ENCODE measurements around the gene TLK2. TPM values are rescaled to one million over a fixed set of nuclear protein-coding genes. Genes with fewer than 3 reads are reported as not detected.

The TLK2 gene
- polyA plus RNA-seq, 1 donor from 2014 or later, result 63.9 TPM

DNA sequence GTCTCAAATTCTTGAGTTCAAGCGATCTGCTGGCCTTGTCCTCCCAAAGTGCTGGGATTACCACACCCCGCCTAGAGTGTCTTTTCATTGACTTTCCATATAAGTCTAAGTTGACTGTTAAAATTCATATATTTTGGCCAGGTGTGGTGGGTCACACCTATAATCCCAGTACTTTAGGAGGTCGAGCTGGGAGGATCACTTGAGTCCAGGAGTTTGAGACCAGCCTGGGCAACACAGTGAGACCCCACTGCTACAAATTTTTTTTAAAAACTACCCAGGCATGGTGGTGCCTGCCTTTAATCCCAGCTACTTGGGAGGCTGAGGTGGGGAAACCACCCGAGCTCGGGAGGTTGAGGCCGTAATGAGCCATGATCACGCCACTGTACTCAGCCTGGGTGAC is 127.0 kb downstream of the TLK2 start:
- Histone ChIP-seq H3K36me3 (ENCODE audit: insufficient read depth, low read length) (peaks cover 7% of the 10 kb centered on the region), H3K27me3 (ENCODE audit: insufficient read depth, low read depth, low read length) (no peaks in the 10 kb centered on the region), H3K79me2 (replicated peaks; ENCODE audit: insufficient read depth, low read length) (no peaks in the 10 kb centered on the region), H2AFZ (ENCODE audit: low read depth, low read length) (no peak overlapping the region), H3K9me3 (ENCODE audit: low read length) (no peaks in the 10 kb centered on the region), H3F3A (ENCODE audit: insufficient read depth, low read length, poor library complexity, severe bottlenecking) (no peaks in the 10 kb centered on the region), H3K27ac (ENCODE audit: low read length) (no peak overlapping the region), H3K4me3 (ENCODE audit: low read length) (no peak overlapping the region), H3K4me2 (ENCODE audit: low read length) (no peak overlapping the region), H4K20me1 (ENCODE audit: insufficient read depth) (no peaks in the 10 kb centered on the region), H3K9ac (ENCODE audit: low read length) (no peak overlapping the region), H3K9me2 (ENCODE audit: insufficient read depth, low read length) (no peaks in the 10 kb centered on the region)
- TF ChIP-seq TAF1 (IDR thresholded peaks at IDR 0.05; ENCODE audit: low read depth) (no peak), EZH2 (IDR thresholded peaks at IDR 0.05; ENCODE audit: borderline replicate concordance, insufficient read depth, low read length, poor library complexity, severe bottlenecking) (no peak), RAD21 (conservative IDR thresholded peaks at IDR 0.05) (no peak), EP300 (conservative IDR thresholded peaks at IDR 0.05; ENCODE audit: poor library complexity, severe bottlenecking) (no peak), MXI1 (conservative IDR thresholded peaks at IDR 0.05; ENCODE audit: poor library complexity, severe bottlenecking) (no peak), POLR2AphosphoS5 (IDR thresholded peaks at IDR 0.05) (no peak), SMC3 (conservative IDR thresholded peaks at IDR 0.05; ENCODE audit: poor library complexity) (no peak)
- TF ChIP-seq, protein P1, sequence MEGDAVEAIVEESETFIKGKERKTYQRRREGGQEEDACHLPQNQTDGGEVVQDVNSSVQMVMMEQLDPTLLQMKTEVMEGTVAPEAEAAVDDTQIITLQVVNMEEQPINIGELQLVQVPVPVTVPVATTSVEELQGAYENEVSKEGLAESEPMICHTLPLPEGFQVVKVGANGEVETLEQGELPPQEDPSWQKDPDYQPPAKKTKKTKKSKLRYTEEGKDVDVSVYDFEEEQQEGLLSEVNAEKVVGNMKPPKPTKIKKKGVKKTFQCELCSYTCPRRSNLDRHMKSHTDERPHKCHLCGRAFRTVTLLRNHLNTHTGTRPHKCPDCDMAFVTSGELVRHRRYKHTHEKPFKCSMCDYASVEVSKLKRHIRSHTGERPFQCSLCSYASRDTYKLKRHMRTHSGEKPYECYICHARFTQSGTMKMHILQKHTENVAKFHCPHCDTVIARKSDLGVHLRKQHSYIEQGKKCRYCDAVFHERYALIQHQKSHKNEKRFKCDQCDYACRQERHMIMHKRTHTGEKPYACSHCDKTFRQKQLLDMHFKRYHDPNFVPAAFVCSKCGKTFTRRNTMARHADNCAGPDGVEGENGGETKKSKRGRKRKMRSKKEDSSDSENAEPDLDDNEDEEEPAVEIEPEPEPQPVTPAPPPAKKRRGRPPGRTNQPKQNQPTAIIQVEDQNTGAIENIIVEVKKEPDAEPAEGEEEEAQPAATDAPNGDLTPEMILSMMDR (IDR thresholded peaks at IDR 0.05; ENCODE audit: poor library complexity, severe bottlenecking), result no peak
- TF ChIP-seq, protein P2, sequence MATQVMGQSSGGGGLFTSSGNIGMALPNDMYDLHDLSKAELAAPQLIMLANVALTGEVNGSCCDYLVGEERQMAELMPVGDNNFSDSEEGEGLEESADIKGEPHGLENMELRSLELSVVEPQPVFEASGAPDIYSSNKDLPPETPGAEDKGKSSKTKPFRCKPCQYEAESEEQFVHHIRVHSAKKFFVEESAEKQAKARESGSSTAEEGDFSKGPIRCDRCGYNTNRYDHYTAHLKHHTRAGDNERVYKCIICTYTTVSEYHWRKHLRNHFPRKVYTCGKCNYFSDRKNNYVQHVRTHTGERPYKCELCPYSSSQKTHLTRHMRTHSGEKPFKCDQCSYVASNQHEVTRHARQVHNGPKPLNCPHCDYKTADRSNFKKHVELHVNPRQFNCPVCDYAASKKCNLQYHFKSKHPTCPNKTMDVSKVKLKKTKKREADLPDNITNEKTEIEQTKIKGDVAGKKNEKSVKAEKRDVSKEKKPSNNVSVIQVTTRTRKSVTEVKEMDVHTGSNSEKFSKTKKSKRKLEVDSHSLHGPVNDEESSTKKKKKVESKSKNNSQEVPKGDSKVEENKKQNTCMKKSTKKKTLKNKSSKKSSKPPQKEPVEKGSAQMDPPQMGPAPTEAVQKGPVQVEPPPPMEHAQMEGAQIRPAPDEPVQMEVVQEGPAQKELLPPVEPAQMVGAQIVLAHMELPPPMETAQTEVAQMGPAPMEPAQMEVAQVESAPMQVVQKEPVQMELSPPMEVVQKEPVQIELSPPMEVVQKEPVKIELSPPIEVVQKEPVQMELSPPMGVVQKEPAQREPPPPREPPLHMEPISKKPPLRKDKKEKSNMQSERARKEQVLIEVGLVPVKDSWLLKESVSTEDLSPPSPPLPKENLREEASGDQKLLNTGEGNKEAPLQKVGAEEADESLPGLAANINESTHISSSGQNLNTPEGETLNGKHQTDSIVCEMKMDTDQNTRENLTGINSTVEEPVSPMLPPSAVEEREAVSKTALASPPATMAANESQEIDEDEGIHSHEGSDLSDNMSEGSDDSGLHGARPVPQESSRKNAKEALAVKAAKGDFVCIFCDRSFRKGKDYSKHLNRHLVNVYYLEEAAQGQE (IDR thresholded peaks at IDR 0.05; ENCODE audit: borderline replicate concordance), result no peak

DNA sequence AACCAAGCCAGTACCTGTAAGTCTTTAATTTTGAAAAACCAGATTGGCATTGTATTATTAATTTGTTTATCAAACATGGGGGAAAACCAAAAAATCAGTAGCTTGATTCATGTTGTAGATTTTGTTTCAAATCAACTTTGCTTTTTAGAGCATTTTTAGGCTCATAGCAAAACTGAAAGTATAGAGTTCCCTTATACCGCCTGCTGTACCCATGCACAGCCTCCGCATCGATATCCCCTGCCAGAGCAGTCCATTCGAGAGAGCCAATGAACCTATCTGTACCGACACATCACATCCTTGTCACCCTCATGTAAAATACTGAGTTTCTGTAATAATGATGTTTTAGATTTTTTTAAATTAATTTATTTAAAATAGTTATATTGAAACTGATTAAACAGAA is 132.7 kb downstream of the TLK2 start:
- Histone ChIP-seq H3K79me2 (replicated peaks; ENCODE audit: insufficient read depth, low read length) (no peaks in the 10 kb centered on the region), H3K27ac (ENCODE audit: low read length) (no peak overlapping the region), H3K9ac (ENCODE audit: low read length) (no peak overlapping the region), H2AFZ (ENCODE audit: low read depth, low read length) (no peak overlapping the region), H3K9me3 (ENCODE audit: low read length) (no peaks in the 10 kb centered on the region), H3K4me2 (ENCODE audit: low read length) (no peak overlapping the region), H3K27me3 (ENCODE audit: insufficient read depth, low read depth, low read length) (no peaks in the 10 kb centered on the region), H3K9me2 (ENCODE audit: insufficient read depth, low read length) (no peaks in the 10 kb centered on the region), H3K36me3 (ENCODE audit: insufficient read depth, low read length) (peaks cover 4% of the 10 kb centered on the region), H3K4me3 (ENCODE audit: low read length) (no peak overlapping the region), H3F3A (ENCODE audit: insufficient read depth, low read length, poor library complexity, severe bottlenecking) (no peaks in the 10 kb centered on the region), H4K20me1 (ENCODE audit: insufficient read depth) (no peaks in the 10 kb centered on the region)
- TF ChIP-seq EP300 (conservative IDR thresholded peaks at IDR 0.05; ENCODE audit: poor library complexity, severe bottlenecking), result no peak
- TF ChIP-seq POLR2AphosphoS5 (IDR thresholded peaks at IDR 0.05), result no peak
- TF ChIP-seq EZH2 (IDR thresholded peaks at IDR 0.05; ENCODE audit: borderline replicate concordance, insufficient read depth, low read length, poor library complexity, severe bottlenecking), result no peak
- TF ChIP-seq SMC3 (conservative IDR thresholded peaks at IDR 0.05; ENCODE audit: poor library complexity), result no peak
- TF ChIP-seq TAF1 (IDR thresholded peaks at IDR 0.05; ENCODE audit: low read depth), result no peak

Measured in neural cell (in vitro differentiated cells).